ENCODE measurements around the gene PNP.
A peak's percentile ranks its signal among the peaks of the same experiment; 100 is the strongest.
"Not testable (repeated sequence)": the region's sequence is repeated elsewhere in the genome, so short reads cannot be mapped to it uniquely, and the experiment has no call there.

Gene PNP

GRCh38 chr14:20469242-20469889 is at the start of gene PNP:
TSS of gene PNP (plus strand) at chr14:20469406. CDS start at chr14:20469525, 119 bp downstream.
- DNase-seq: peak; percentile 97

- DNase-seq: no peak
These were observed 49.8 kb upstream of the PNP start for GRCh38 chr14:20419419-20419818.

GRCh38 chr14:20421267-20421666 is 47.9 kb upstream of the PNP start:
- DNase-seq: no peak

DNA sequence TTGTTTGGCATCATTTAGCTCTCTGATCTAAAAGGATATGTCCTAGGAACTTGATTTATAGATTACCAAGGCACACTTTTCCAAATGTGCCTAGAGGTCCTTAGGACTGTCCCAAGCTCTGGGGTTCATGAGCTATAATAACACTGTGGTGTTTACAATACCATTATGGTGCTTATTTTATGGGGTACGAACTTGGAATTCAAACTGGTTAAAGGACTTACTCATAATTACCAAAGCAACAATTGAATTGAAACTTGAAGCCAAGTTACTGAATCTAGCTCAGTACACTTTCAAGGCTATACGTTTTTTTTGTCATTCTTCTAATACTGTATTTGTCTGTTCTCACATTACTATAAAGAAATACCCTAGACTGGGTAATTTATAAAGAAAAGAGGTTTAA is 46.3 kb upstream of the PNP start:
- DNase-seq: no peak

GRCh38 chr14:20424851-20425250 is 44.4 kb upstream of the PNP start:
- no peak for DNase-seq

GRCh38 chr14:20427231-20428009 is 41.8 kb upstream of the PNP start:
- DNase-seq: peak; percentile 48

GRCh38 chr14:20428010-20428365 is 41.2 kb upstream of the PNP start:
- no peak for DNase-seq

DNA sequence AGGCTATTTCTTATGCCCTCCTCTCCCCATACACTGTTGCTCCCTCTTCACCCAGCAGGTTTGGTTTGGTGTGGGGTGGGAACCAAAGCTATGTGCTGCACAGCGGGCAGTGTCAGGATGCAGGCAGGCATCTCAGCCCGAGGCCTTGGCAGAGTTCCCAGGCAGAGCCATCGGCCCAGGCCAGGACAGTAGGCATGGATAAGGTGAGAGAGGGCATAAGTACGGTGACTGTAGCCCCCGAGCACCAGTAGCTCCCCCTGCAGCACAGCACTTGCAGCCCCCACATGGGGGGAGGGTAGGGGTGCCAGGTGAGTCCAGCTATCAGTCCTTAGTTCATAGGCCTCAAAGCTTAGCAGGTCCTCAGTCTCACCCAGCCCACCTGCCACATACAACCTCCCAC is 40.4 kb upstream of the PNP start:
- DNase-seq: no peak

GRCh38 chr14:20429801-20430669 is 39.2 kb upstream of the PNP start:
- no peak for DNase-seq

GRCh38 chr14:20434701-20435581 is 34.3 kb upstream of the PNP start:
- DNase-seq: no peak

GRCh38 chr14:20435582-20436362 is 33.4 kb upstream of the PNP start, which contains the start of gene KLHL33:
TSS of gene KLHL33 (minus strand) at chr14:20436166. CDS start at chr14:20435811, 355 bp downstream.
- no peak for DNase-seq

DNA sequence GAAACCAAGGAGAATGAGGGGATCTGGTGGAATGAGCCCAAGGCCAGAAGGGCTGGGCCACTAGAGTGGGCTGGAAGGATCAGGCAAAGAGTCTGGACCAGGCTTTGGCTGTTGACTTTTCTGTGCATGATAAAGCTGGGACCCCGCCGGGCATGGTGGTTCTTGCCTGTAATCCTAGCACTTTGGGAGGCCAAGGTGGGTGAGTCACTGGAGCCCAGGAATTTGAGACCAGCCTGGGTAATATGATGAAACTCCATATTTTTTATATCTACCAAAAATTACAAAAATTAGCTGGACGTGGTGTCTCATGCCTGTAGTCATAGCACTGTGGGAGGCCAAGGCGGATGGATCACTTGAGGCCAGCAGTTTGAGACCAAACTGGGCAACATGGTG is 32.8 kb upstream of the PNP start:
- DNase-seq: no peak

- DNase-seq: no peak
These were observed 30.5 kb upstream of the PNP start for GRCh38 chr14:20438664-20439063.

GRCh38 chr14:20440465-20440864 is 28.7 kb upstream of the PNP start:
- no peak for DNase-seq

- peak; percentile 40 for DNase-seq
These were observed 28.3 kb upstream of the PNP start for GRCh38 chr14:20440882-20441281.

GRCh38 chr14:20441461-20441860 is 27.7 kb upstream of the PNP start:
- DNase-seq: no peak

GRCh38 chr14:20443650-20444049 is 25.6 kb upstream of the PNP start:
- DNase-seq: not testable (repeated sequence)

GRCh38 chr14:20446889-20447288 is 22.3 kb upstream of the PNP start:
- no peak for DNase-seq

DNA sequence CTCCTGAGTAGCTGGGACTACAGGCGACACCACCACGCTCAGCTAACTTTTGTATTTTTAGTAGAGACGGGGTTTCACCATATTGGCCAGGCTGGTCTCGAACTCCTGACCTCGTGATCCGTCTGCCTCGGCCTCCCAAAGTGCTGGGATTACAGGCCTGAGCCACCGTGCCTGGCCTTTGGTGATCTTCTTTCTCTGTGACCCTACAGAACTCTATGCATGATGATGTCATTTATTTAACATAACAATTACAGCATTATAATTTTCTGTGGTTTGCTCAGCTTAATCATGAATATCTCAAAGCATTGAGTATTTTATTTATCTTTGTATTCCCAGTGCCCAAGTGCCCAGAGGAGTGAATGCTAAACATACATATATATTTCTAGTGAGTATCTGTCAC is 16.4 kb upstream of the PNP start:
- not testable (repeated sequence) for DNase-seq

- DNase-seq: peak; percentile 99
These were observed 14.5 kb upstream of the PNP start, which contains the start of the genes APEX1 and OSGEP for GRCh38 chr14:20454516-20455354. TSS of gene APEX1 (plus strand) at chr14:20455226. CDS start at chr14:20455646, 420 bp downstream. TSS of gene OSGEP (minus strand) at chr14:20454812. CDS start at chr14:20454683, 129 bp downstream.

All from activated CD4-positive, alpha-beta T cell treated with anti-CD3 and anti-CD28 coated beads, Interleukin-2, Interleukin-6, amounts not matched to agents 100 ng/mL and 50 ng/mL, durations not matched to agents 16 hours and 8 hours (primary cell).